ENCODE measurements around the gene MMEL1. TPM values are rescaled to one million over a fixed set of nuclear protein-coding genes. Genes with fewer than 3 reads are reported as not detected.

The MMEL1 gene
- total RNA-seq, 1 donor from 2014 or later = 1.0 TPM

GRCh38 chr1:2603521-2604155 lies 29.2 kb downstream of the MMEL1 start:
- H3K4me1 Mint-ChIP-seq (ENCODE audit: low read depth) = no peaks in the 10 kb centered on the region
- DNase-seq (ENCODE audit: low spot score) = no peak
- H3K9me3 Mint-ChIP-seq = no peaks in the 10 kb centered on the region
- intact Hi-C loops (cut with micrococcal nuclease) = no loop called here
- H3K27me3 Mint-ChIP-seq (ENCODE audit: insufficient read depth) = peaks cover 13% of the 10 kb centered on the region
- no peak overlapping the region for H3K27ac Mint-ChIP-seq
- no peaks in the 10 kb centered on the region for H3K36me3 Mint-ChIP-seq (ENCODE audit: low read depth)
- H3K4me3 Mint-ChIP-seq = no peak overlapping the region

GRCh38 chr1:2602866-2603520 lies 29.8 kb downstream of the MMEL1 start:
- H3K27ac Mint-ChIP-seq = no peak overlapping the region
- H3K36me3 Mint-ChIP-seq (ENCODE audit: low read depth) = no peaks in the 10 kb centered on the region
- no peaks in the 10 kb centered on the region for H3K4me1 Mint-ChIP-seq (ENCODE audit: low read depth)
- H3K9me3 Mint-ChIP-seq = no peaks in the 10 kb centered on the region
- H3K27me3 Mint-ChIP-seq (ENCODE audit: insufficient read depth) = peaks cover 15% of the 10 kb centered on the region
- intact Hi-C loops (cut with micrococcal nuclease) = no loop called here
- no peak for DNase-seq (ENCODE audit: low spot score)
- no peak overlapping the region for H3K4me3 Mint-ChIP-seq

GRCh38 chr1:2602311-2602835 lies 30.4 kb downstream of the MMEL1 start:
- no peak for DNase-seq (ENCODE audit: low spot score)
- H3K4me1 Mint-ChIP-seq (ENCODE audit: low read depth) = no peaks in the 10 kb centered on the region
- no peak overlapping the region for H3K4me3 Mint-ChIP-seq
- H3K27ac Mint-ChIP-seq = no peak overlapping the region
- H3K27me3 Mint-ChIP-seq (ENCODE audit: insufficient read depth) = peaks cover 15% of the 10 kb centered on the region
- intact Hi-C loops (cut with micrococcal nuclease) = no loop called here
- H3K9me3 Mint-ChIP-seq = no peaks in the 10 kb centered on the region
- no peaks in the 10 kb centered on the region for H3K36me3 Mint-ChIP-seq (ENCODE audit: low read depth)

GRCh38 chr1:2601721-2602303 lies 31.0 kb downstream of the MMEL1 start:
- Mint-ChIP-seq H3K27ac (no peak overlapping the region), H3K4me3 (no peak overlapping the region), H3K9me3 (no peaks in the 10 kb centered on the region), H3K27me3 (ENCODE audit: insufficient read depth) (peaks cover 15% of the 10 kb centered on the region), H3K36me3 (ENCODE audit: low read depth) (no peaks in the 10 kb centered on the region), H3K4me1 (ENCODE audit: low read depth) (no peaks in the 10 kb centered on the region)
- intact Hi-C loops (cut with micrococcal nuclease) = no loop called here
- DNase-seq (ENCODE audit: low spot score) = no peak

- Mint-ChIP-seq H3K27me3 (ENCODE audit: insufficient read depth) (peaks cover 15% of the 10 kb centered on the region), H3K27ac (no peak overlapping the region), H3K4me3 (no peak overlapping the region), H3K4me1 (ENCODE audit: low read depth) (no peaks in the 10 kb centered on the region), H3K9me3 (no peaks in the 10 kb centered on the region), H3K36me3 (ENCODE audit: low read depth) (no peaks in the 10 kb centered on the region)
- no peak for DNase-seq (ENCODE audit: low spot score)
- intact Hi-C loops (cut with micrococcal nuclease) = no loop called here
Measured at GRCh38 chr1:2598329-2598931, 34.4 kb downstream of the MMEL1 start.

- no peak overlapping the region for H3K27ac Mint-ChIP-seq
- no peaks in the 10 kb centered on the region for H3K4me1 Mint-ChIP-seq (ENCODE audit: low read depth)
- no peak overlapping the region for H3K4me3 Mint-ChIP-seq
- H3K36me3 Mint-ChIP-seq (ENCODE audit: low read depth) = no peaks in the 10 kb centered on the region
- H3K27me3 Mint-ChIP-seq (ENCODE audit: insufficient read depth) = peaks cover 15% of the 10 kb centered on the region
- DNase-seq (ENCODE audit: low spot score) = no peak
- intact Hi-C loops (cut with micrococcal nuclease) = no loop called here
- no peaks in the 10 kb centered on the region for H3K9me3 Mint-ChIP-seq
Measured at GRCh38 chr1:2597441-2598328, 35.1 kb downstream of the MMEL1 start.

- Mint-ChIP-seq H3K9me3 (no peaks in the 10 kb centered on the region), H3K36me3 (ENCODE audit: low read depth) (no peaks in the 10 kb centered on the region), H3K4me3 (no peak overlapping the region), H3K27me3 (ENCODE audit: insufficient read depth) (peaks cover 12% of the 10 kb centered on the region), H3K4me1 (ENCODE audit: low read depth) (no peaks in the 10 kb centered on the region), H3K27ac (no peak overlapping the region)
- intact Hi-C loops (cut with micrococcal nuclease) = no loop called here
- no peak for DNase-seq (ENCODE audit: low spot score)
Measured at GRCh38 chr1:2596530-2597333, 36.1 kb downstream of the MMEL1 start.

- Mint-ChIP-seq H3K36me3 (ENCODE audit: low read depth) (no peaks in the 10 kb centered on the region), H3K27me3 (ENCODE audit: insufficient read depth) (peaks cover 6% of the 10 kb centered on the region), H3K4me3 (no peak overlapping the region), H3K27ac (no peak overlapping the region), H3K9me3 (no peaks in the 10 kb centered on the region), H3K4me1 (ENCODE audit: low read depth) (no peaks in the 10 kb centered on the region)
- no peak for DNase-seq (ENCODE audit: low spot score)
- intact Hi-C loops (cut with micrococcal nuclease) = no loop called here
Measured at GRCh38 chr1:2595812-2596529, 36.8 kb downstream of the MMEL1 start.

GRCh38 chr1:2595261-2595811 lies 37.5 kb downstream of the MMEL1 start:
- Mint-ChIP-seq H3K27ac (no peak overlapping the region), H3K4me3 (no peak overlapping the region), H3K27me3 (ENCODE audit: insufficient read depth) (peaks cover 2% of the 10 kb centered on the region), H3K36me3 (ENCODE audit: low read depth) (no peaks in the 10 kb centered on the region), H3K4me1 (ENCODE audit: low read depth) (no peaks in the 10 kb centered on the region), H3K9me3 (no peaks in the 10 kb centered on the region)
- no peak for DNase-seq (ENCODE audit: low spot score)
- intact Hi-C loops (cut with micrococcal nuclease) = no loop called here

- peaks cover 2% of the 10 kb centered on the region for H3K27me3 Mint-ChIP-seq (ENCODE audit: insufficient read depth)
- intact Hi-C loops (cut with micrococcal nuclease) = no loop called here
- H3K36me3 Mint-ChIP-seq (ENCODE audit: low read depth) = no peaks in the 10 kb centered on the region
- no peak overlapping the region for H3K27ac Mint-ChIP-seq
- no peaks in the 10 kb centered on the region for H3K4me1 Mint-ChIP-seq (ENCODE audit: low read depth)
- no peak for DNase-seq (ENCODE audit: low spot score)
- H3K9me3 Mint-ChIP-seq = no peaks in the 10 kb centered on the region
- no peak overlapping the region for H3K4me3 Mint-ChIP-seq
Measured at GRCh38 chr1:2594641-2595131, 38.1 kb downstream of the MMEL1 start.

GRCh38 chr1:2594001-2594640 lies 38.7 kb downstream of the MMEL1 start:
- no peak overlapping the region for H3K27ac Mint-ChIP-seq
- no peak for DNase-seq (ENCODE audit: low spot score)
- H3K9me3 Mint-ChIP-seq = no peaks in the 10 kb centered on the region
- intact Hi-C loops (cut with micrococcal nuclease) = no loop called here
- H3K27me3 Mint-ChIP-seq (ENCODE audit: insufficient read depth) = peaks cover 2% of the 10 kb centered on the region
- no peaks in the 10 kb centered on the region for H3K4me1 Mint-ChIP-seq (ENCODE audit: low read depth)
- no peak overlapping the region for H3K4me3 Mint-ChIP-seq
- no peaks in the 10 kb centered on the region for H3K36me3 Mint-ChIP-seq (ENCODE audit: low read depth)
